NK-92 (cell line): ENCODE results near the gene TMEM240.
"Not testable (repeated sequence)": the region's sequence is repeated elsewhere in the genome, so short reads cannot be mapped to it uniquely, and the experiment has no call there.

Experiments used
- DNase-seq: peaks from one replicate; lab custom pipeline; 2025; ENCODE audit not compliant: unreplicated experiment; lab: John Stamatoyannopoulos, UW

Gene TMEM240

GRCh38 chr1:1526476-1526875 is 13.9 kb downstream of the TMEM240 start:
- not testable (repeated sequence) for DNase-seq

GRCh38 chr1:1524750-1525383 is 15.6 kb downstream of the TMEM240 start:
- not testable (repeated sequence) for DNase-seq

- DNase-seq, result not testable (repeated sequence)
These were observed 16.8 kb downstream of the TMEM240 start for GRCh38 chr1:1523651-1524050.

DNA sequence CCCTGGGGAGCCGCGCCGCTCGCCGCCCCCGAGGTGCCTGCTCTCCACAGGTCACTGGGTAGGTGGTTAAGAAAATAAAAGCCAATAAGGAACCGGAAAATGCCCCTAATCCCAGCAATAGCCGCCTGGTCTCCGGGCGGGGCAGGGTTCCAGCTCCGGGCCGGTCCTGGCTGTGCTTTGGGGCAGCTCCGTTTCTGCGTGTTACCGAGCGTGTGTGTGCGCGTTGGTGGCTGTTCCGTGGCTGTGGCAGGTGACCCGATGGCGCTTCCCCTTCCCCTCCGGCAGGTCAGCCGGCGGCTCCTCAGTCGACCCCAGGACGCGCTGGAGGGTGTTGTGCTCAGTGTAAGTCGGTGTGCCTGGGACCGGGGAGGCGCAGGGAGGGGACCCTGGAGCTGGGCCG is 17.2 kb downstream of the TMEM240 start:
- DNase-seq, result not testable (repeated sequence)

DNA sequence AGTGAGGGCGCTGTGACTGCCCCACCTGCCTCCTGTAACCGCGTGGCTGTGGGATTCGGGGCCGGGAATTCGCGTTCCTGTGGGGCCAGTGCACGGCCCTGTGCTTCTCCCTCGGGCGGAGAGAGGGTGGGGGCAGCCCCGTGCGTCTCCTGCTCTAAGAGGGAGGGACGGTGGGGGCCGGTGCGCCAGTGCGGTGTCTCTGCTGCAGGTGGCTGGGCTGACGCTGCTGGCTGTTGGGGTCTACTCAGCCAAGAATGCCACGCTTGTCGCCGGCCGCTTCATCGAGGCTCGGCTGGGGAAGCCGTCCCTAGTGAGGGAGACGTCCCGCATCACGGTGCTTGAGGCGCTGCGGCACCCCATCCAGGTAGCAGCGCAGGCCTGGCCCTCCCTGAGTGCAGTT is 17.9 kb downstream of the TMEM240 start:
- not testable (repeated sequence) for DNase-seq

- no peak for DNase-seq
These were observed 19.1 kb downstream of the TMEM240 start for GRCh38 chr1:1521331-1521730.

- DNase-seq, result not testable (repeated sequence)
These were observed 20.5 kb downstream of the TMEM240 start for GRCh38 chr1:1519805-1520505.

- DNase-seq, result not testable (repeated sequence)
These were observed 21.8 kb downstream of the TMEM240 start for GRCh38 chr1:1518621-1519007.

GRCh38 chr1:1517973-1518620 is 22.3 kb downstream of the TMEM240 start:
- no peak for DNase-seq

DNA sequence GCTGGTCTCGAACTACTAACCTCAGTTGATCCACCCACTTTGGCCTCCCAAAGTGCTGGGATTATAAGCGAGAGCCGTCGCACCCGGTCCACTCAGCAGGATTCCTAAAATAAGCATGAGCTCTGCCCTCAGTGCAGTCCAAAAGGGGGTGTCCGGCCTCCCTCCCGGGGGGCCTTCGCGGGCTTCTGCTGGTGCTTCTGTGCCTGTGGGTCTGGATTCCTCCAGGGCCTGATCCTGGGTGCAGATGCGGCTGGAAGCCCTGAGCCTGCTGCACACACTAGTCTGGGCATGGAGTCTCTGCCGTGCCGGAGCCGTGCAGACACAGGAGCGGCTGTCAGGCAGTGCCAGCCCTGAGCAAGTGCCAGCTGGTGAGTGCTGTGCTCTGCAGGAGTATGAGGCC is 23.5 kb downstream of the TMEM240 start:
- DNase-seq, result not testable (repeated sequence)

- not testable (repeated sequence) for DNase-seq
These were observed 26.0 kb downstream of the TMEM240 start for GRCh38 chr1:1514376-1514775.

DNA sequence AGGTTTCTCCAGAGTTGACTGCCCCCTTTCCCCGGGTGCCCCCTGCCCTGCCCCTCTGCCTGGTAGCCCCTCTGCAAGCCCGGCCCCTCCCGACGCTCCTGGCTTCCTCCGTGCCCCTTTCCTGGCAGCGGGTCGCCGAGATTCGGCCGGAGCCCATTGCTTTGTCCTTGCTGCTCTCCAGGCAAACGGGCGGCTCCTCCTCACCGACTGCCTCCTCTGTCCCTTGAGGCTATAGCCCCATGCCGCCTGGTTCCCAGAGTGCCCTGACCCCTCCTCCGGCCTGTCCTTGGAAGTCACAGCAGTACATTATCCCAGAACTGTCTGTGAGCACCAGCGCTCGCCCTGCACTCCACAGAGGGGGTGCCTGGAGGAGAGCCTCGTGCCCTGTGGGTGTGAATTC is 26.7 kb downstream of the TMEM240 start:
- not testable (repeated sequence) for DNase-seq

- DNase-seq, result not testable (repeated sequence)
These were observed 28.0 kb downstream of the TMEM240 start for GRCh38 chr1:1512425-1512824.

GRCh38 chr1:1511533-1512285 is 28.7 kb downstream of the TMEM240 start, which contains the start of gene ATAD3A:
Gene ATAD3A (plus strand): TSS chr1:1512162. CDS start chr1:1512269, 107 bp downstream.
- DNase-seq, result peak; percentile 61

DNA sequence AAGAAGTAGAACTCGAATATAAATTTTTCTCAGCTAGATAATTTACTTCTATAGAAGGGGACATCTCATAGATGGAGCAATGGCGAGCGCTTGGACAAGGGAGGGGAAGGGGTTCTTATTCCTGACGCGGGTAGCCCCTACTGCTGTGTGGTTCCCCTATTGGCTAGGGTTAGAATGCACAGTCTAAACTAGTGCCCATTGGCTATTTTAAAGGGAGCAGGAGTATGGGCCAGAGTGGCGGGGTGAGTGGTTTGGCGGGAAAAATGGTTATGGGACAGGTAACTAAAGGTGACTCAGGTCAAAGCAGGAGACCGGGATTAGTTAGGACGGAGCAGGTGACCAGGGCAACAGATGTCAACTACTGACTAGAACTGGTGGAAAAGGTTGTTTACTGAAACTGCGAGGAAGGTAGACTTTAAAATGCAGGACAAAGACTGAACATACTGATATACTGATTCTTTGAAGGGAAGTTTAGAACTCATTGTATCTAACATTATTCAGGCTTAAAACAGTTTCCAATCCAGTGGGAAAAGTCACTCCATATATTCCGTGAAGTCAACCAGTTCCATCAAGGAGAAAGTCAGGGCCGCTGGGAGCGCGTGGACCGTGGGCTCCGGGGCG is 29.4 kb downstream of the TMEM240 start:
- no peak for DNase-seq

GRCh38 chr1:1509465-1509850 is 31.0 kb downstream of the TMEM240 start:
- DNase-seq, result not testable (repeated sequence)

GRCh38 chr1:1508775-1509464 is 31.5 kb downstream of the TMEM240 start:
- DNase-seq, result not testable (repeated sequence)

DNA sequence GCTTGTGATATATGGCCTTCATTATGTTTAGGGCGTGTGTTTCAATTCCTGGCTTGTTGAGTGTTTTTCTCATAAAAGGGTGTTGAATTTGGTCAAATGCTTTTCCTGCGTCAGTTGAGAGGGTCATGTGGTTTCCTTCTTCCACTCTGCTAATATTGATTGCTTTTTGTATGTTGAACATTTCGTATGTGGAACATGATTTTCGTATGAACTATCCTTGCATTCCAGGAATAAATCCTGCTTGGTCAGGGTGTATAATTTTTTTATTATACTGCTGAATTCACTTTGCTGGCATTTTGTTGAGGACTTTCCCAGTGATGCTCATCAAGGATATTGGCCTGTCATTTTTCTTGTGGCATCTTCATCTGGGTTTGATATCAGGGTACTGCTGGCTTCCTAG is 33.1 kb downstream of the TMEM240 start:
- no peak for DNase-seq

GRCh38 chr1:1505801-1506200 is 34.6 kb downstream of the TMEM240 start:
- not testable (repeated sequence) for DNase-seq

DNA sequence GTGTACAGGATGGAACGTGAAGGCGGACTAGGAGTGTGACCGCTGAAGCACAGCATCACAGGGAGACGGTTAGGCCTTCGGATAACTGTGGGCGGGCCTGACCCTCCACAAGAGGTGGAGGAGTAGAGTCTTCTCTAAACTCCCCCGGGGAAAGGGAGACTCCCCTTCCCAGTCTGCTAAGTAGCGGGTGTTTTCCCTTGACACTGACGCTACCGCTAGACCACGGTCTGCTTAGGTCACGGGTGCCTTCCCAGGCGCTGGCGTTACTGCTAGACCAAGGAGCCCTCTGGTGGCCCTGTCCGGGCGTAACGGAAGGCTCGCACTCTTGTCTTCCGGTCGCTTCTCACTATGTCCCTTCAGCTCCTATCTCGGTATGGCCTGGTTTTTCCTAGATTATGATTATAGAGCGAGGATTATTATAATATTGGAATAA is 35.0 kb downstream of the TMEM240 start:
- DNase-seq, result not testable (repeated sequence)
